Activated naive CD8-positive, alpha-beta T cell treated with anti-CD3 and anti-CD28 coated beads, Interleukin-2, amount 50 U/mL, for 16 hours (primary cell): Measurements from ENCODE around the gene VEGFC.

ENCODE experiments used
- DNase-seq: peaks from one replicate; pipeline ENCODE4 v3.0.0-alpha.2; 2020; ENCODE audit warnings: low read depth, low spot score

The VEGFC gene

GRCh38 chr4:176798540-176798939 is 5.8 kb upstream of the VEGFC start:
- no peak for DNase-seq

- DNase-seq, result no peak
Measured at GRCh38 chr4:176795441-176795840, 2.7 kb upstream of the VEGFC start.

GRCh38 chr4:176794651-176795050 is 1.9 kb upstream of the VEGFC start:
- DNase-seq, result no peak

GRCh38 chr4:176794151-176794550 is 1.4 kb upstream of the VEGFC start:
- DNase-seq, result no peak

GRCh38 chr4:176793060-176793605 is 411 bp upstream of the VEGFC start:
- no peak for DNase-seq

GRCh38 chr4:176791591-176792325 is 964 bp downstream of the VEGFC start:
- DNase-seq, result no peak

- DNase-seq, result no peak
Measured at GRCh38 chr4:176790398-176790797, 2.3 kb downstream of the VEGFC start.

- DNase-seq, result no peak
Measured at GRCh38 chr4:176789955-176790354, 2.8 kb downstream of the VEGFC start.

GRCh38 chr4:176788971-176789370 is 3.8 kb downstream of the VEGFC start:
- no peak for DNase-seq

GRCh38 chr4:176788248-176788647 is 4.5 kb downstream of the VEGFC start:
- DNase-seq, result no peak

- DNase-seq, result no peak
Measured at GRCh38 chr4:176784816-176785215, 7.9 kb downstream of the VEGFC start.

GRCh38 chr4:176782794-176783193 is 9.9 kb downstream of the VEGFC start:
- DNase-seq, result no peak

- no peak for DNase-seq
Measured at GRCh38 chr4:176782191-176782590, 10.5 kb downstream of the VEGFC start.

GRCh38 chr4:176781739-176782100 is 11.0 kb downstream of the VEGFC start:
- DNase-seq, result no peak

- DNase-seq, result no peak
Measured at GRCh38 chr4:176780995-176781738, 11.6 kb downstream of the VEGFC start.

- DNase-seq, result no peak
Measured at GRCh38 chr4:176779421-176779820, 13.3 kb downstream of the VEGFC start.

- DNase-seq, result no peak
Measured at GRCh38 chr4:176778491-176778890, 14.2 kb downstream of the VEGFC start.

GRCh38 chr4:176778063-176778462 is 14.7 kb downstream of the VEGFC start:
- no peak for DNase-seq

GRCh38 chr4:176775338-176775737 is 17.4 kb downstream of the VEGFC start:
- DNase-seq, result no peak

GRCh38 chr4:176774852-176775251 is 17.9 kb downstream of the VEGFC start:
- DNase-seq, result no peak

GRCh38 chr4:176769514-176769913 is 23.2 kb downstream of the VEGFC start:
- DNase-seq, result no peak

- DNase-seq, result no peak
Measured at GRCh38 chr4:176767183-176767582, 25.5 kb downstream of the VEGFC start.
